IMR-90 (cell line): ENCODE measurements around the gene FEN1. TPM values are rescaled to one million over a fixed set of nuclear protein-coding genes. Genes with fewer than 3 reads are reported as not detected.

Source experiments
- ATAC-seq: fragments of 200-7000 bp; cut with Tn5 transposase; 2 replicates; pipeline ENCODE4 v1.9.1; 2020; ENCODE audit warnings: low read depth, mild to moderate bottlenecking, moderate library complexity
- BruUV-seq: library from RNA; stranded (reverse); fragments of 400-500 nt; replicated peaks from 2 replicates; lab custom pipeline; 2021; lab: Mats Ljungman, UMichigan
- CTCF ChIA-PET: fragments of 300-600 bp; formaldehyde crosslinking; extraction: SDS; loops from one replicate; lab custom pipeline; 2021; ENCODE audit warnings: antibody characterized with exemption; lab: Yijun Ruan, JAX
- POLR2A ChIA-PET: fragments of 300-600 bp; sonication (Branson Sonifier 250); formaldehyde crosslinking; loops from one replicate; lab custom pipeline; 2022; ENCODE audit warnings: antibody characterized with exemption; ENCODE audit not compliant: unreplicated experiment; lab: Charles Lee
- DNase-seq: peaks from one replicate; pipeline ENCODE4 v3.0.0; 2013
- H2AFZ ChIP-seq: replicated peaks from 2 replicates; pipeline ENCODE3; 2013; ENCODE audit warnings: low read length, mild to moderate bottlenecking; ENCODE audit not compliant: poor library complexity
- H2AK5ac ChIP-seq: 2 replicates; pipeline ENCODE4 v1.6.1; 2013; ENCODE audit warnings: low read depth, low read length, inconsistent platforms
- H2AK9ac ChIP-seq: replicated peaks from 2 replicates; pipeline ENCODE3; 2013; ENCODE audit warnings: mild to moderate bottlenecking, low read depth, low read length, moderate library complexity; ENCODE audit not compliant: poor library complexity
- H2BK120ac ChIP-seq: 2 replicates; pipeline ENCODE4 v1.6.1; 2013; ENCODE audit warnings: low read depth, low read length, inconsistent platforms
- H2BK15ac ChIP-seq: 3 replicates; pipeline ENCODE4 v1.6.1; 2013; ENCODE audit warnings: low read depth, low read length, inconsistent platforms
- H2BK20ac ChIP-seq: 2 replicates; pipeline ENCODE4 v1.6.1; 2013; ENCODE audit warnings: low read depth, mild to moderate bottlenecking, inconsistent platforms, low read length, moderate library complexity
- H2BK5ac ChIP-seq: 2 replicates; pipeline ENCODE4 v1.6.1; 2013; ENCODE audit warnings: mild to moderate bottlenecking, low read depth, low read length, inconsistent platforms; ENCODE audit not compliant: poor library complexity, severe bottlenecking
- H3K14ac ChIP-seq: replicated peaks from 2 replicates; pipeline ENCODE4 v1.6.1; 2013; ENCODE audit warnings: low read depth, low read length, inconsistent platforms
- H3K18ac ChIP-seq: 2 replicates; pipeline ENCODE4 v1.6.1; 2013; ENCODE audit warnings: low read depth, low read length, control low read depth
- H3K23ac ChIP-seq: 2 replicates; pipeline ENCODE4 v1.6.1; 2013; ENCODE audit warnings: low read depth, low read length, inconsistent platforms
- H3K27ac ChIP-seq: 2 replicates; pipeline ENCODE4 v1.5.1; 2013; ENCODE audit warnings: mild to moderate bottlenecking, control low read depth, low read length; ENCODE audit not compliant: insufficient read depth
- H3K27me3 ChIP-seq: 2 replicates; pipeline ENCODE4 v1.6.1; 2013; ENCODE audit warnings: low read length; ENCODE audit not compliant: control insufficient read depth, insufficient read depth
- H3K36me3 ChIP-seq: 2 replicates; pipeline ENCODE4 v1.6.1; 2013; ENCODE audit warnings: low read length, mixed read lengths; ENCODE audit not compliant: control insufficient read depth, insufficient read depth
- H3K4ac ChIP-seq: 2 replicates; pipeline ENCODE4 v1.6.1; 2013; ENCODE audit warnings: low read depth, low read length, inconsistent platforms
- H3K4me1 ChIP-seq: 2 replicates; pipeline ENCODE4 v1.6.1; 2013; ENCODE audit warnings: low read length, mixed read lengths; ENCODE audit not compliant: control insufficient read depth, insufficient read depth
- H3K4me2 ChIP-seq: 2 replicates; pipeline ENCODE4 v1.6.1; 2013; ENCODE audit warnings: low read depth, mild to moderate bottlenecking, control low read depth, low read length, moderate library complexity
- H3K4me3 ChIP-seq: 2 replicates; pipeline ENCODE4 v1.5.1; 2013; ENCODE audit warnings: low read depth, mild to moderate bottlenecking, control low read depth, low read length, moderate library complexity; ENCODE audit not compliant: insufficient read depth
- H3K56ac ChIP-seq: 2 replicates; pipeline ENCODE4 v1.6.1; 2013; ENCODE audit warnings: low read length, inconsistent platforms; ENCODE audit not compliant: insufficient read depth; ENCODE audit errors: extremely low read depth
- H3K79me1 ChIP-seq, 2 experiments: 2 replicates each; pipeline ENCODE4 v1.6.1; 2013; ENCODE audit warnings: low read length in 2 of 2, inconsistent platforms in 1 of 2, low read depth in 1 of 2
- H3K9ac ChIP-seq: 2 replicates; pipeline ENCODE4 v1.6.1; 2013; ENCODE audit warnings: low read depth, low read length, control low read depth
- H3K9me1 ChIP-seq: 2 replicates; pipeline ENCODE4 v1.6.1; 2013; ENCODE audit warnings: low read length, inconsistent platforms; ENCODE audit not compliant: insufficient read depth
- H3K9me3 ChIP-seq: 2 replicates; pipeline ENCODE4 v1.6.1; 2013; ENCODE audit warnings: low read length; ENCODE audit not compliant: control insufficient read depth, insufficient read depth
- H4K20me1 ChIP-seq: 2 replicates; pipeline ENCODE4 v1.6.1; 2013; ENCODE audit warnings: low read length, inconsistent platforms; ENCODE audit not compliant: insufficient read depth
- H4K5ac ChIP-seq: 2 replicates; pipeline ENCODE4 v1.6.1; 2013; ENCODE audit warnings: mild to moderate bottlenecking, low read depth, low read length, control low read depth
- H4K8ac ChIP-seq, 2 experiments: 2 replicates each; pipeline ENCODE4 v1.6.1; 2013; ENCODE audit warnings: low read depth in 2 of 2, low read length in 2 of 2, control low read depth in 1 of 2, inconsistent platforms in 1 of 2
- H4K91ac ChIP-seq: 2 replicates; pipeline ENCODE4 v1.6.1; 2013; ENCODE audit warnings: low read depth, low read length, inconsistent platforms; ENCODE audit not compliant: insufficient read depth
- CEBPB ChIP-seq: IDR thresholded peaks from 2 replicates; pipeline ENCODE4 v1.6.1; 2012; ENCODE audit warnings: low read depth, low read length, improper control_type of control experiment
- CHD1 ChIP-seq: IDR thresholded peaks from 2 replicates; pipeline ENCODE4 v1.6.1; 2012; ENCODE audit warnings: low read depth, low read length, improper control_type of control experiment
- MAZ ChIP-seq: IDR thresholded peaks from 2 replicates; pipeline ENCODE4 v1.6.1; 2012; ENCODE audit warnings: low read depth, mild to moderate bottlenecking, low read length, improper control_type of control experiment, moderate library complexity, borderline replicate concordance
- NFE2L2 ChIP-seq: fragments of 150-350 bp; IDR thresholded peaks from 2 replicates; pipeline ENCODE4 v1.6.1; 2016; ENCODE audit warnings: low read depth, mild to moderate bottlenecking, low read length
- POLR2A ChIP-seq: IDR thresholded peaks from 2 replicates; pipeline ENCODE4 v1.6.1; 2012; ENCODE audit warnings: mild to moderate bottlenecking, low read depth, low read length
- SMC3 ChIP-seq: fragments of 150-350 bp; IDR thresholded peaks from 2 replicates; pipeline ENCODE4 v1.6.1; 2016; ENCODE audit warnings: low read depth, mild to moderate bottlenecking, antibody characterized with exemption, low read length, moderate library complexity
- WGBS, 2 experiments: methylation state at CpG; one replicate each; pipeline versions ENCODE4 v1.1.5 to v1.1.7; 2013; ENCODE audit warnings: missing lambda C conversion rate in 2 of 2; ENCODE audit not compliant: insufficient read length in 1 of 2; ENCODE audit errors: extremely low coverage in 2 of 2; 5-methylcytosine and 5-hydroxymethylcytosine counted together
- dilution Hi-C: fragments of 300-500 bp; cut with HindIII; formaldehyde crosslinking; loops from one replicate; pipeline ENCODE4 v1.14.3; 2018; ENCODE audit warnings: low sequenced_read_pairs; ENCODE audit not compliant: unreplicated experiment
- in situ Hi-C: fragments of 300-500 bp; cut with MboI; formaldehyde crosslinking; loops from 3 replicates; pipeline ENCODE4 v1.14.3; 2019; ENCODE audit warnings: low sequenced_read_pairs, inconsistent platforms, mixed read lengths
- intact Hi-C: fragments of 100-400 bp; cut with micrococcal nuclease; formaldehyde crosslinking; loops from 2 replicates; pipeline ENCODE4 v1.10.0; 2022
- polyA plus RNA-seq, 3 experiments: library from polyadenylated mRNA; depleted of rRNA; stranded (reverse); fragments of >200 nt; gene quantifications; 2 replicates each; pipeline ENCODE4 v1.2.3, GENCODE V29; 2012; ENCODE audit warnings: low replicate concordance in 1 of 3
- total RNA-seq: library from RNA; depleted of rRNA; stranded (reverse); fragments of >200 nt; gene quantifications from 2 replicates; pipeline ENCODE4 v1.2.3, GENCODE V29; 2012
- TF ChIP-seq, protein P1 (sequence below): fragments of 150-350 bp; IDR thresholded peaks from 2 replicates; pipeline ENCODE4 v1.6.1; 2016; ENCODE audit warnings: low read depth, mild to moderate bottlenecking, low read length, moderate library complexity, borderline replicate concordance

Gene FEN1
- total and polyA plus RNA-seq, 2 of the 4 experiments (the other 2 are of a cell fraction) = 23.0 to 41.9 TPM

DNA sequence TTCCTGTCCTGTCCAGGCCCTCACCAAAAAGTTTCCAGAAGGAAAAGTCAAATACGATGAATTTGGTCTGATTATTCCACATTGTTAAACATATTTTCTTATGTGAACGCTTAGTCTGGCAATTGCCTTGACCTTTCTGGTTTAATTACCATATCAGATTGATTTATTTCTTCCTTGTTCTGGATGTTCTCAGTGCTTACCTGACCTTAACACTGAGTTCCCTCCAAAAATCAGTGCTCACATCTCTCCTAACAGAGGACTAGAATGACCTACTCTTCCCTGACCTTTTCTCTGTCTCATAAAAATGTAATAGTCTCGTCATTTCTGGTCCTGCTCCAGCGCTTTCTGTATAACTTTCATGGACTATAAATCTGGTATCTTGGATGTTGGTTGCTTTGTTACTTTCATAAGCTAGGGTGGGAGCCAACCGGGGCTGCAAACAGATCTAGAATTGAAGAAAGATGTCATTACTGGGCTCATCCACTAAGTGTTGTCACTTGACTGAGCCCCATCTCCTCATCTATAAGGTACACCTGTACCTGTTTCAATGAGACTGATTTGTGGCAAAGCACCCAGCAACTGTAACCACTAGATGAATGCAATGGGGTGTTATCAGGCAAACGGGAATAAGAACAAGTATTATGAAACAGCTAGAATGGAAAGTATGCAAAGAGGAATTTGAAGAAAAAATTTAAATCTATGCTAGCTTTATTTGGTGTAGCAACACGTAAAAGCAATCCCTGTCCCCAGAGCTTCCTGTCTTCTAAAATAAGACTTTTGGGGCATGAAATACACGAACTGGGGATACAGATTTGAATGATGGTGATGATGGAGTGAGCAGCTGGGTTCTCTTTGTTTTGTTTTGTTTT lies 37.8 kb downstream of the FEN1 start:
- in situ Hi-C loops (no loop called here), dilution Hi-C loops (no loop called here), intact Hi-C loops (no loop called here)
- Histone ChIP-seq H2BK15ac (no peak overlapping the region; the same call in 2 of the 3 replicates), H3K4me1 (peaks cover 18% of the 10 kb centered on the region; the same call in 1 of the 2 replicates), H3K27ac (peak overlapping the region; percentile 71), H4K20me1 (peaks cover 44% of the 10 kb centered on the region; the same call in 1 of the 2 replicates), H3K4ac (peak overlapping the region; percentile 76; the same call in 1 of the 2 replicates), H3K36me3 (no peaks in the 10 kb centered on the region), H2BK20ac (no peak overlapping the region), H3K79me1 (peaks cover 22 to 78% of the 10 kb centered on the region in 2 experiments), H2AK9ac (no peak overlapping the region), H3K9me3 (no peaks in the 10 kb centered on the region), H3K9me1 (peaks cover 24% of the 10 kb centered on the region), H3K56ac (no peak overlapping the region), H4K8ac (peak overlapping the region; percentile 39 to 77; a peak in 3 of 4 replicates), H2BK120ac (peak overlapping the region; percentile 66; the same call in 1 of the 2 replicates), H3K18ac (peak overlapping the region; percentile 51), H3K4me2 (peak overlapping the region; percentile 91), H2BK5ac (no peak overlapping the region), H2AFZ (no peak overlapping the region), H3K27me3 (no peaks in the 10 kb centered on the region), H4K5ac (peak overlapping the region; percentile 27; the same call in 1 of the 2 replicates), H3K4me3 (no peak overlapping the region), H4K91ac (peak overlapping the region; percentile 79; the same call in 1 of the 2 replicates), H3K14ac (peak overlapping the region; percentile 66; the same call in 1 of the 2 replicates), H3K9ac (peak overlapping the region; percentile 24; the same call in 1 of the 2 replicates), H3K23ac (peak overlapping the region; percentile 32; the same call in 1 of the 2 replicates), H2AK5ac (peak overlapping the region; percentile 80; the same call in 1 of the 2 replicates)
- BruUV-seq = no TSS peak
- ChIA-PET CTCF (no interaction called here), POLR2A (no interaction called here)
- peak; percentile 28 for DNase-seq
- ATAC-seq = no peak; the same call in 1 of the 2 replicates
- TF ChIP-seq NFE2L2 (no peak), MAZ (no peak), SMC3 (no peak), CEBPB (peak; percentile 55), POLR2A (no peak), CHD1 (no peak)
- TF ChIP-seq, protein P1, sequence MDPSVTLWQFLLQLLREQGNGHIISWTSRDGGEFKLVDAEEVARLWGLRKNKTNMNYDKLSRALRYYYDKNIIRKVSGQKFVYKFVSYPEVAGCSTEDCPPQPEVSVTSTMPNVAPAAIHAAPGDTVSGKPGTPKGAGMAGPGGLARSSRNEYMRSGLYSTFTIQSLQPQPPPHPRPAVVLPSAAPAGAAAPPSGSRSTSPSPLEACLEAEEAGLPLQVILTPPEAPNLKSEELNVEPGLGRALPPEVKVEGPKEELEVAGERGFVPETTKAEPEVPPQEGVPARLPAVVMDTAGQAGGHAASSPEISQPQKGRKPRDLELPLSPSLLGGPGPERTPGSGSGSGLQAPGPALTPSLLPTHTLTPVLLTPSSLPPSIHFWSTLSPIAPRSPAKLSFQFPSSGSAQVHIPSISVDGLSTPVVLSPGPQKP = no peak
- WGBS, 2 experiments = 20% methylated on average over 1 of the region's 8 CpGs; no CpG with 5 or more reads in 1 of the 2 experiments
